ENCODE data around the gene SLCO1B3. TPM values are rescaled to one million over a fixed set of nuclear protein-coding genes. Genes with fewer than 3 reads are reported as not detected.

The SLCO1B3 gene, protein sequence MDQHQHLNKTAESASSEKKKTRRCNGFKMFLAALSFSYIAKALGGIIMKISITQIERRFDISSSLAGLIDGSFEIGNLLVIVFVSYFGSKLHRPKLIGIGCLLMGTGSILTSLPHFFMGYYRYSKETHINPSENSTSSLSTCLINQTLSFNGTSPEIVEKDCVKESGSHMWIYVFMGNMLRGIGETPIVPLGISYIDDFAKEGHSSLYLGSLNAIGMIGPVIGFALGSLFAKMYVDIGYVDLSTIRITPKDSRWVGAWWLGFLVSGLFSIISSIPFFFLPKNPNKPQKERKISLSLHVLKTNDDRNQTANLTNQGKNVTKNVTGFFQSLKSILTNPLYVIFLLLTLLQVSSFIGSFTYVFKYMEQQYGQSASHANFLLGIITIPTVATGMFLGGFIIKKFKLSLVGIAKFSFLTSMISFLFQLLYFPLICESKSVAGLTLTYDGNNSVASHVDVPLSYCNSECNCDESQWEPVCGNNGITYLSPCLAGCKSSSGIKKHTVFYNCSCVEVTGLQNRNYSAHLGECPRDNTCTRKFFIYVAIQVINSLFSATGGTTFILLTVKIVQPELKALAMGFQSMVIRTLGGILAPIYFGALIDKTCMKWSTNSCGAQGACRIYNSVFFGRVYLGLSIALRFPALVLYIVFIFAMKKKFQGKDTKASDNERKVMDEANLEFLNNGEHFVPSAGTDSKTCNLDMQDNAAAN
- not detected for total RNA-seq

DNA sequence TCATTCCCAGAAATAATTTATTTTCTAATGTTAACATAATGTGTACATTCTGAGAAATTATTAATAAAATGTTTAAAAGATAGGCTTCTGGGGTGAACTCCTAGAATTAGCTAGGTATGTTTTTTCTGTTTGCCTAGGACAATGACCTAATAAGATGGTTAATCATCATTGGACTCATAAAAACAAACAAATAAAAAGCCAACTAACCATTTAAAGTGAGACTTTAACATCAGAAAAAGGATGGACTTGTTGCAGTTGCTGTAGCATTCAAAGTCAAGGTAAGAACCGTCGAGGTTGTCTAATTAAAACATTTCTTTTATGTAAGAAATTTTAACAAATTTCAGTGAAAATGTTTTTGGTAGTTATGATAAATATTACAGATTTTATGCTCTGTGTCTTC is at the start of gene SLCO1B3:
Gene SLCO1B3 (plus strand): TSS at position 219 of the 400 bp plus-strand sequence. CDS start 5,034 bp downstream, outside the sequence.

Small RNA genes lying within 50 kb of the gene (small RNA-seq; reads per million reads assigned to genes)
- not detected for gene AC011604.1 (ENCODE audit: low replicate concordance)

Other genes with a start within 250 kb of the SLCO1B3 start
- 24.4 TPM for gene SLCO1C1, start 115.4 kb upstream of the SLCO1B3 start, total RNA-seq

Data from parietal lobe (tissue), 2 donors.